Glomerular endothelial cell (primary cell): Measurements from ENCODE around the gene SLC29A1. TPM values are rescaled to one million over a fixed set of nuclear protein-coding genes. Genes with fewer than 3 reads are reported as not detected.
"Not testable (repeated sequence)": the region's sequence is repeated elsewhere in the genome, so short reads cannot be mapped to it uniquely, and the experiment has no call there.

ENCODE experiments used
- DNase-seq: peaks from one replicate; pipeline ENCODE4 v3.0.0-alpha.2; 2011; ENCODE audit warnings: low read depth, low spot score; ENCODE audit errors: extremely low read depth
- total RNA-seq: library from RNA; depleted of rRNA; stranded (reverse); fragments of >200 nt; gene quantifications from 2 replicates; pipeline ENCODE4 v1.2.3, GENCODE V29; 2015

Gene SLC29A1
- total RNA-seq: 185 and 208 TPM in 2 replicates

DNA sequence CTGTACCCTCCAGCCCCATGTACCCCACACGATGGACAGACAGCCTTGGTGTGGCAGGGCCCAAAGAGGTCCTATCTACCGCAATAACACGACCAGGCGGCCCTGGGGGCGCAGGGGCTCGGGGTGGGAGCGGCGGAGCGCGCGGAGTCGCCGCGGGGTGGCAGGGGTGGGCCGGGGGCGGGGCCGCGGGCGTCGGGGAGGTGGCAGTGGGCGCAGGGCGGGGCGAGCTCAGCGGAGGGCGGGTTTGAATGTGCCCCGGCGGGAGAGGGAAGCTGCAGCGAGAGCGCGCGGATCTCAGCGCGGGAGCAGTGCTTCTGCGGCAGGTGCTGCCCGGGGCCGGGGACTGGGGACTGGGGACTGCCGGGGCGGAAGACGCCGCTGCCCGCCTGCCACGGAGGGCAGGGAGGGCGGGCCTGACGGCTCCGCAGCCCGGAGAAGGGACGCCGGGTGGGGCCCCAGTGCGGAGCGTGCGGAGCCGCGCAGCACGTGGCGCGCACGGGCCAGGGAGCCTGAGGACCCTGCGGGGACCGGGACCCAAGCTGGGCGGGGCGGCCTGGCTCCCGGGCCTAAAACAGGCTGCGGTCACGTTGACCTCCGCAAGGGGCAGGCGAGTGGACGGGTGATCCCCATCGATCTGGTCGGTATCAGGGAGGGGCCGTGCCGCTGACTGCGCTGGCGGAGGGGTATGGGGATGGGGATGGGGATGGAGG lies at the start of gene SLC29A1:
TSS of gene SLC29A1 (plus strand) at position 277 of the 710 bp plus-strand sequence. CDS start 3,719 bp downstream, outside the sequence.
- DNase-seq: no peak

DNA sequence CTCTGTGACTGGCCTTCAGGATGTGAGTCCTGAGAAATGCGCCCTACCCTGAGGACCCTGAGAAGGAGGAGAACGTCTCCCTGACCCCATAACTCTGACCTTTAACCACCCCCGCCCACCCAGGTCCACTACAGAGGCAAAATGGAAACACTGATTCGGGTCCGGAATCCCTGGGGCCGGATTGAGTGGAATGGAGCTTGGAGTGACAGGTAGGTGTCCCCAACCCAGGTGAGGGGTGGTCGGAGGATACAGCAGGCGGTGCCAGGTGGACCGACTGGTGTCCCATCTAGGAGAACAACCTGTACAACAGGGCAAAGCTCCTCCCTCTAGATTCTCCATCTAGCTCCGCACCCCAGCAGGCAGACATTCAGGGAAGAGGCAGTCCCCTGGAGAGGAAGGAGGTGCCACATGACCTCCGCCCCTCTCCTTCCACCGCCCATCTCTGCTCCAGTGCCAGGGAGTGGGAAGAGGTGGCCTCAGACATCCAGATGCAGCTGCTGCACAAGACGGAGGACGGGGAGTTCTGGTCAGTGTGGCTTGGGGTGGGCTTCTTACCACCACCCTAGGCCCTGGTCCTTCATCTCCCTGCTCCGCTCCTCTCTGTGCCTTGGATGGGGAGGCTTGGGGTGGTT lies 47.1 kb upstream of the SLC29A1 start:
- no peak for DNase-seq

DNA sequence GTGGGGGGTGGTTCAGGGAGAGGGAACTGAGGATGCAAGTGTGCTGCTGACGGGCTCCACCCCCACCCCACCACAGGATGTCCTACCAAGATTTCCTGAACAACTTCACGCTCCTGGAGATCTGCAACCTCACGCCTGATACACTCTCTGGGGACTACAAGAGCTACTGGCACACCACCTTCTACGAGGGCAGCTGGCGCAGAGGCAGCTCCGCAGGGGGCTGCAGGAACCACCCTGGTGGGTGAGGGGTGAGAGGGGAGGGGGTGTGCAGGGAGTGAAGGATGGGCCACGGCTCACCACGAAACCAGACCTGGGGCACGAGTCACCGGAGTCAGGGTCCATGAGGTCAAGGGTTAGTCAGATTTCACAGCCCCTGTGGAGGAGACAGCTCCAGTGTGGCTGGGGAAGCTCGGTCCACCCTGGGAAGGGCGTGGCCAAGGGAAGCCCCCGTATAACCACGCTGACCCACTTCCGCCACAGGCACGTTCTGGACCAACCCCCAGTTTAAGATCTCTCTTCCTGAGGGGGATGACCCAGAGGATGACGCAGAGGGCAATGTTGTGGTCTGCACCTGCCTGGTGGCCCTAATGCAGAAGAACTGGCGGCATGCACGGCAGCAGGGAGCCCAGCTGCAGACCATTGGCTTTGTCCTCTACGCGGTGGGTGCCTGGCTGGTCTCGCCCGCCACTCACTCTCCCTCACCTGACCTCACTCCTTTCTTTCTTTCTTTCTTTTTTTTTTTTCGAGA lies 46.5 kb upstream of the SLC29A1 start:
- no peak for DNase-seq

DNA sequence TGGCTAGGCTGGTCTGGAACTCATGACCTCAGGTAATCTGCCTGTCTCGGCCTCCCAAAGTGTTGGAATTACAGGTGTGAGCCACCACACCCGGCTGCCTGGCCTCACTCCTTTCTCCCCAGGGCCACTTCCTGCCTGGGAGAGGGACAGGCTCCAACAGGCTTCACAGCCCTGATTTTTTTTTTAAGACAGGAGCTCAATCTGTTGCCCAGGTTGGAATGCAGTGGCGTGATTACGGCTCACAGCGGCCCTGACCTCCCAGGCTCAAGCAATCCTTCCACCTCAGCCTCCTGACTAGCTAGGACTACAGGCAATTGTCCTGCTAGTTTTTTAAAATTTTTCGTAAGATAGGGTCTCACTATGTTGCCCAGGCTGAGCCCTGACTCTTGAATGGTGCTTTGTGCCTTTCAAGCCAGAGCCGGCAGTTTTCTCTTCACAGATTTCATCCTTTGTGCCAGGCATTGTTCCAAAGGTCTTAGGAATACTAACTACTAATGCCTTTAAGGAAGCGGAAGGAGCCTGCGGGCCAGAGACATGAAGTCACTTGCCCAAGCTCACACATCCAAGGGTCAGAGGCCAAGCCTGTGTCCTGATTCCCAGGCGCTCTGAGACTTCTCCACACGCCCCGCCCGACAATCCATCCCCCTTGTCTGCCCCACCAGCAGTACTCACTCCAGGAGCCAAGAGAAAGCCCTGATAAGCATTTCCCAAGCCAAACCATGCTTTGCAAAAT lies 45.5 kb upstream of the SLC29A1 start:
- peak; percentile 69 for DNase-seq

DNA sequence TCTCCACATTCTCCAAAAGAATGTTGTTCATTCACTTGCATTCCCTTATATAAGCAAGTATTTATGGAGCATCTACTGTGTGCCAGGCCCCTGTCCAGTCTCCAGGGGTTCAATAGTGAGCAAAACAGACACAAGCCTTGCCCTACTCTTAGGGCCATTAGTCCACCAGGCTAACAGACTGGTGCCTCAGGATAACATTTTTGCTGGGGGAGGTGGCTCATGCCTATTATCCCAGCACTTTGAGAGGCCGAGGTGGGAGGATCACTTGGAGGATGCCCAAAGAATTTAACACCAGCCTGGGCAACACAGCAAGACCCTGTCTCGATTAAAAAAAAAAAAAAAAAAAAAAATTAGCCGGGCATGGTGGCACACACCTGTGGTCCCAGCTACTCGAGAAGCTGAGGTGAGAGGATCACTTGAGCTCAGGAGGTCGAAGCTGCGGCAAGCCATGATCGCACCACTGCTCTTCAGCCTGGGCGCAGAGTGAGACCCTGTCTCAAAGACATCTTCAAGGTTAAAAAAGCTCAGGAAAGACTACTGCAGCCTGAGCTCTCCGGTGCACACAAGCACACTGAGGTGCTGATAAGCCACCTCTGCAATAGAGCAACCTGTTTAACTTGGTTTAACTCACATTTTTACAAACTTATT lies 44.8 kb upstream of the SLC29A1 start:
- no peak for DNase-seq

DNA sequence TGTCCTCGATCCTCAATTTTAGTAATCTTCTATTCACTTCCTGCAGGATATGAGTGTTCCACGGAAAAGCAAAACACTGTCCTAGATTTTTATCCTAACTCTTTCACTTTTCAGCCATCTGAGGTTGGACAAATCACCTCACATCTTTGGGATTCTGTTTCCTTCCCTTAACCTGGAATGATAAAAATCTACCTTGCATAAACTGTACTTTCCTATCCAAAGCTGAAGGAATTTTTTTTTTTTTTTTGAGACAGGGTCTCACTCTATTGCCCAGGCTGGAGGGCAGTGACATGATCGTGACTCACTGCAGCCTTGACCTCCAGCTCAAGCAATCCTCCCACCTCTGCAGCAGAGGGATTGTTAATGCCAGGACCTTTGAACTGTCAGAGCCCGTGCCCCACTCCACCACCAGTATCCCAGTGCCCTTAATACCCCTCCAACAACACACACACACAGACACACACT lies 44.3 kb upstream of the SLC29A1 start:
- no peak for DNase-seq

DNA sequence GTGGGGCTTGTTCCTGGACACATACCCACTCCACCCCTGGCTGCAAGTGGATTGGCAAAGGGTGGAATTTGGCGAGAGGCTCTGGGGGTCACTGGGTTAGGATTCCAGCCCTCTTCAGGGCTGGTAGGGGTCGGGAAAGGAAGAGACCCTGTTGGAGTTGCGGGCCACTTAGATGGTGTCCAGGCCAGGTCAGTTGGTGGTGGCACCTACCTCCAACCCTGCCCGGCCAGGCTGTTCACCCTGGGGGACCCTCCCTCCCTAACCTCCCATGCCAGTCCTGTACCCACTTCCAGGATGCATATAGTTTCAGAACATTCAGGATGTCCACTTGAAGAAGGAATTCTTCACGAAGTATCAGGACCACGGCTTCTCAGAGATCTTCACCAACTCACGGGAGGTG lies 43.7 kb upstream of the SLC29A1 start:
- DNase-seq: no peak

DNA sequence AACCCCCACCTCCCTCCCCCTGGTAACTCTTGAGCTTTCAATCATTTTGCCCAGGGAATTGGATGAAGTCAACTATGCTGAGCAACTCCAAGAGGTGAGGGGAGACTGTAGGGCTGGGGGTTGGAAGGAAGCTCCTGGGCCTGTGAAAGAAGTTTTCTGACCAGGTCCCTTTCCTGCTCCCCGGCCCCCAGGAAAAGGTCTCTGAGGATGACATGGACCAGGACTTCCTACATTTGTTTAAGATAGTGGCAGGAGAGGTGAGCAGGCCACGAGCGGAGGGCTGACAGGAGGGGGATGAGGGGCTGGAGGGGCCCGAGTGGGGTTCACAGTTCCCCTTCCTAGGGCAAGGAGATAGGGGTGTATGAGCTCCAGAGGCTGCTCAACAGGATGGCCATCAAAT lies 43.0 kb upstream of the SLC29A1 start:
- DNase-seq: no peak

DNA sequence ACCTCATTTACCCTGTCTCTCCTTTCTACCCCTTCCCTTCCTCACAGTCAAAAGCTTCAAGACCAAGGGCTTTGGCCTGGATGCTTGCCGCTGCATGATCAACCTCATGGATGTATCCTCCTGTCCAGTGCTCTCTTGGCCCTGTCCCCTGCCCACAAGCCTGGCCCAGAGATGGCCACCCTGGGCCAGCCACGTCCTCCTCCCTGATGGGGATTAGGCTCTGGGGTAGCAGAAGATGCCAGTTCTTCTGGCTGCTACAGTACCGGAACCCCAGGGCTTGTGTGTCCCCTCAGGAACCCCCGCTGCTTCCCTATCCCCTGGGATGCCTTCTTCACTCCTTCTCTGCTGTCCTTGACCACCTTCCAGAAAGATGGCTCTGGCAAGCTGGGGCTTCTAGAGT lies 42.5 kb upstream of the SLC29A1 start:
- no peak for DNase-seq

DNA sequence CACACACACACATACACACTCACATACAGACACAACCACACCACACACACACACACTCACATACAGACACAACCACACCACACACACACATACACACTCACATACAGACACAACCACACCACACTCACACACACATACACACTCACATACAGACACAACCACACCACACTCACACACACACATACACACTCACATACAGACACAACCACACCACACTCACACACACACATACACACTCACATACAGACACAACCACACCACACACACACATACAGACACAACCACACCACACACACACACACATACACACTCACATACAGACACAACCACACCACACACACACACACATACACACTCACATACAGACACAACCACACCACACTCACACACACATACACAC lies 41.6 kb upstream of the SLC29A1 start:
- DNase-seq: not testable (repeated sequence)

DNA sequence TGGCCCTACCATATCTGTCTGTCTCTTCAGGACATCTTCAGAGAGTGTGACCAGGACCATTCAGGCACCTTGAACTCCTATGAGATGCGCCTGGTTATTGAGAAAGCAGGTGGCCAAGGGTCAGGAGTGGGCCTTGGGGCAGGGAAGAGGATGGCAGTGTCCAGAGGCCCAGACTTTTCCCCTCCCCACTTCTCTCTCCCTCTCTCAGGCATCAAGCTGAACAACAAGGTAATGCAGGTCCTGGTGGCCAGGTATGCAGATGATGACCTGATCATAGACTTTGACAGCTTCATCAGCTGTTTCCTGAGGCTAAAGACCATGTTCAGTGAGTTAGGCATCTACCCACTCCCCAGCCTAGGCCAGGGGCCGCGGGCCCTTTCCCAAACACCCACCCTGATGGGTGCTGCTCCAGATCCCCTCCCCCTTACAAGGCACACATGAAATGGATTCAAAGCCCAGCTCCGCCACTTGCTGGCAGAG lies 40.4 kb upstream of the SLC29A1 start:
- no peak for DNase-seq

DNA sequence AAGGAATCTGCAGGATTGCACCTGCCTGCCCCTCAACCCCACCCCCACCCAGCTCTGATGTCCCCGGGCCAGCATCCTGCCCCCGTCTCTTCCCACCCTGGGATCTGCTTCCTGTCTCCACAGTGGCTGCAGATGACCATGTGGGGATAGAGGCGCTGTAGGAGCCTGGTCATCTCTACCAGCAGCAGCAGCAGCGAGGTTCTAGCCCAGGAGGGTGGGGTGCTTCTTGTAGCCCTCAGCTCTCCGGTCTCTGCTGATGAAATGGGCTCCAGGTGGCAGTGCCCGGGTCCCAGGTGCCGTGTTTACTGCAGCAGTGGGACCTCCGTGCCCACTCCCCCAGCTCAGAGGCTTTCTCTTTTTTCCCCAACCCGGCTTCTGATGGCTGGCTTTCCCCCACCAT lies 39.6 kb upstream of the SLC29A1 start:
- DNase-seq: no peak

DNA sequence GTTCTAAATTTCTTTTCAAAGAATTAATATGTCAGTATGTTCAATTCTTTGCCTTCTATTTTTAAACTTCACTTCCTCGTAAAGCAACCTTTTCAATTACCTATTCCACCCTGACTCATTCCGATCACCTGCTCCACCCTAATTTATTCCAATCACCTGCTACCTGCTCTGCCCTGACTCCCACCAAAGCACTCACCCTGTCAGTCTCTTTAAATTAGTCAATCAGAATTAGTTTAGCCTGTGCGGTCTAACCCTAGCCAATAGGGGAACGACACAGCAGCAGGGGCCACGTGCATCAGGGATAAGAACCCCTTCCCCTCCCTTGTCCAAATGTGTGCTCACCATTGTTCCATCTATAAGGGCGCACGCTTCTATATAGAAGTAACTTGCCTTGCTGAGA lies 38.0 kb upstream of the SLC29A1 start:
- not testable (repeated sequence) for DNase-seq

DNA sequence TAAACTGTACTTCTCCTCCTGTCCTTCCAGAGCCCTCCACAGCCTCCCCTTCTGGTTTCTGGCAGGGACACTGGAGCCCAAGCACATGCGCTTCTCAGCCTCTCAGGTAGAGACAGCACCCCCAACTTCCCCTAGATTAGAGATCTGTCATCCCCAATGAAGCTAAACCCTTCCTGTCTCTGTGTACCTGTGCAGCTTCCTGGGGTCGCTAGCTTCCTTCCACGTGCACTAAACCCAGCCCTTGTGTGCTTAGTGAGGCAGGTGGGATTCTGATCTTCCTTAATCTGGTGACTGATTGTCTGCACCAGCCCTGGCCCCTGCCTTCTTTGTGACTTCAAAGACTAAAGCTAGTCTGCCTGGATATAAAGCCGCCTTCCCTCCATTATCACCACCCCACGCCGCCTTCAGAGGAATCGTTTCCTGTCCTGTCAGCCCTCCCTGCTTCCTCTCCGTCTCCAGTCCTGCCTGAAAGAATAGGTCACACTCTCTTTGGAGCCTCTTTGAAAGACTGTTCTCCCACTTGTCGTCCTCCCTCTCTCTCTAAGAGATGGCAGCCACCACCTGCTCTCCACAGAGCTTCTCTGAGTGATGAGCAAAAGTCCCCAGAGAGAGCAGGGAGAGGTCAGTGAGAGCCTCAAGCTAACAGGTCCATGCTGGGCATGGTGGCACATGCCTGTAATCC lies 37.3 kb upstream of the SLC29A1 start:
- no peak for DNase-seq

DNA sequence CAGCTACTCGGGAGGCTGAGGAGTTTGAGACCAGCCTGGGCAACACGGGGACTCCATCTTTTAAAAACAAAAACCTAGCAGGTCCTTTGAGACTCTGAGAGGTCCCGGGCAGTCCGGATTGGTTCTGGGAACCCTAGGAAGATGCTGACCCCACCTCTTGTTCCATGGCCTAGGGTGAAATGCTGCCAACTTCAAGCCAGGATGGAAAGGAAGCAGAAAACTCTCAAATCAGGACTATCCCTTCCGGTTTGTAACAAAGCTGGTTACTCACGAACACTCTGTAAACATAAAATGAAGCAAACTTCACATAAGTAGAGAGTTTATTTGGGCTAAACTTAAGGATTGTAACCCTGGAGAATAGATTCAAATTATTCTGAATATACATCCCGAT lies 36.8 kb upstream of the SLC29A1 start:
- DNase-seq: no peak

DNA sequence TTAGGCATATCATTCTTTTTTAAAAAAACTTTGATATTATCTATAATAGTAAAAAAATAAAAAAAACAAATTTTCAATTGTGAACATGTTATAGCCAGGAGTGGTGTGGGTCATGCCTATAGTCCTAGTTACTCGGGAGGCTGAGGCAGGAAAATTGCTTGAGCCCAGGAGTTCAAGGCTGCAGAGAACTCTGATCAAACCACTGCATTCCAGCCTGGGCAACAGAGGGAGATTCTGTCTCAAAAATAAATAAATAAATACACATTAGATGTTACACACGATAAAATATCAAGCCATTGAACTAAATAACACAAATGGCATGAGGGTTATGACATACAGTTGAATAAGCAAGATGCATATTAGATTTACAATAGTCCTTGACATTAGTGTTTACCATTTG lies 34.6 kb upstream of the SLC29A1 start:
- no peak for DNase-seq

DNA sequence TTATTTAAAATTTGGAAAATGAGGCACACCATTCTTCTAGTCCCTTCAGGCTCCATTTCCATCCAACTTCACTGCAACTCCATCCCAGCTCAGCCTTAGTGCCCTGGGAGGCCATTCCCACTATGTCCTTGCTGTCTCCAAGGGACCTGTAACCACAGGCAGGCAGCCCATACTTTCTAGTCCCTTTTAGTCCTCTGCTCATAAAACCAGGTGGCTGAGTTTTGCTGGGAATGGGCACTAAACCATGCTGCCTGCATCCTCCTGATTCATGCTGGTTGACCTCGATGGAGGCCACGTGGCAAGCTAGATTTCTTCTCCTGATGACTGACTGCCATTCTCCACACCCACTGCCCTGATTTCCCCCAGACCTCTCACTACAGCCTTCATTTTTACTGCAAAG lies 34.1 kb upstream of the SLC29A1 start:
- DNase-seq: no peak

DNA sequence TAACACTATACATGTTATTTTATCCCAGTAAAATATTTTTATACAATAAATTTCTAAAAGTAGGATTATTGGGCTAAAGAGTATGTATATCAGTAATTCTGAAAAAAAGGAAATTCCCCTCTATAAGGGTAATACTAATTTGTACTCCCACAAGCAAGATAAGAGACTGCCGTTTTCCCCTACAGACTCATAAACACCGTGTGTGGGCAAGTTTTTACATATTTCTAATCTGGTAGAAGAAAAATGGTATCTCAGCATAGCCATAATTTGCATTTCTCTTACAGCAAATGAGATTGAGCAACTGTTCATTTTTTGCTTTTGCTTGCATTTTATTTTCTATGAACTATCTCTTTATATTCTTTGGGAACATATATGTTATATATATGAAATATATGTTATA lies 32.7 kb upstream of the SLC29A1 start:
- no peak for DNase-seq

DNA sequence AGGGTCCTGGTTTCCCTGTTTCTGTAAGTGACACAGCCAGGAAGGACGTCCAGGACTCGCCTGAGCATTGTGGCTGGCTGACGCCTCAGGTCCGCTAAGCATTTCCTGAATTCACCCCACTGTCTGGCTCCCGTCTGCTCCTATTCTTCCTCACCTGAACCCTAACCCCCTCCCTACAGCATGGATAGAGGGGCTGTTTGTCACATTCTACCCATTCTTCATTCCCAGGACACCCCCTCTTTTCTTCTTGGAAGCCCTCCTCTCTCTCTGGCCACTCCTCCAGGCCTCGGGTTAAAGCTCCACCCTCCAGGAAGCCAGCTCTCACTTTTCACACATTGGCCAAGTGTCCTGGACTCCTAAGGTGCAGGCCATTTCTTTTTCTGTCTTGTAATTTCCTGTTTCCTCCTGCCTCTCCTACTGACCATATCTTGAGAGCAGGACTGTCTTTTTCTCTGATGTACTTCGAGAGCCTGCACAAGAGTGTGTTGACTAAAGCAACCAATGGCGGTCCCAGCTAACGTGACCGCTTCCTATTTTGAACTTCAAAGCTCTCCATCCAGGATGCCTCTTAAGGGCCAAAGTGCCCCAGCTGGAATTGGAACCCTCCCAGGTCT lies 30.9 kb upstream of the SLC29A1 start:
- DNase-seq: no peak
